Effector memory CD8-positive, alpha-beta T cell (primary cell): Measurements from ENCODE around the gene ZC2HC1C.

ENCODE experiments used
- ATAC-seq: fragments of 150-1000 bp; cut with Tn5 transposase; replicated peaks from 2 replicates; pipeline ENCODE4 v1.10.0; 2021; ENCODE audit warnings: mild to moderate bottlenecking, moderate library complexity
- DNase-seq, 3 experiments: peaks; one replicate each; pipeline ENCODE4 v3.0.0; 2021
- H3K27ac Mint-ChIP-seq, 2 donors: one replicate each; pipeline ENCODE4 v1.8.0; 2022; ENCODE audit warnings: mild to moderate bottlenecking in 2 of 2, mixed read lengths in 2 of 2, moderate library complexity in 2 of 2
- H3K27me3 Mint-ChIP-seq, 2 donors: one replicate each; pipeline ENCODE4 v1.8.0; 2022; ENCODE audit warnings: mixed read lengths in 2 of 2
- H3K36me3 Mint-ChIP-seq: one replicate; pipeline ENCODE4 v1.8.0; 2022; ENCODE audit warnings: mild to moderate bottlenecking, moderate library complexity, mixed read lengths; ENCODE audit not compliant: insufficient read depth
- H3K4me1 Mint-ChIP-seq, 2 donors: one replicate each; pipeline ENCODE4 v1.8.0; 2022; ENCODE audit warnings: low read depth in 2 of 2, mixed read lengths in 2 of 2
- H3K4me3 Mint-ChIP-seq, 2 donors: one replicate each; pipeline ENCODE4 v1.8.0; 2022; ENCODE audit warnings: mild to moderate bottlenecking in 2 of 2, mixed read lengths in 2 of 2, moderate library complexity in 2 of 2
- H3K9me3 Mint-ChIP-seq, 2 donors: one replicate each; pipeline ENCODE4 v1.8.0; 2022; ENCODE audit warnings: mixed read lengths in 2 of 2

The ZC2HC1C gene

GRCh38 chr14:75046899-75047298 is 22.5 kb upstream of the ZC2HC1C start:
- Mint-ChIP-seq H3K27me3 (no peaks in the 10 kb centered on the region), H3K27ac (no peak overlapping the region), H3K4me1 (peaks cover 23 to 42% of the 10 kb centered on the region in 2 donors), H3K4me3 (no peak overlapping the region), H3K36me3 (peaks cover 22% of the 10 kb centered on the region), H3K9me3 (no peaks in the 10 kb centered on the region)
- DNase-seq (no peak), ATAC-seq (no peak)

GRCh38 chr14:75047506-75047905 is 21.9 kb upstream of the ZC2HC1C start:
- H3K27me3 Mint-ChIP-seq = no peaks in the 10 kb centered on the region
- no peaks in the 10 kb centered on the region for H3K9me3 Mint-ChIP-seq
- H3K27ac Mint-ChIP-seq = no peak overlapping the region
- no peak overlapping the region for H3K4me3 Mint-ChIP-seq
- peaks cover 23 to 42% of the 10 kb centered on the region in 2 donors for H3K4me1 Mint-ChIP-seq
- DNase-seq (no peak), ATAC-seq (no peak)
- peaks cover 23% of the 10 kb centered on the region for H3K36me3 Mint-ChIP-seq

- H3K27me3 Mint-ChIP-seq = no peaks in the 10 kb centered on the region
- H3K27ac Mint-ChIP-seq = no peak overlapping the region
- no peak for DNase-seq
- peaks cover 19% of the 10 kb centered on the region for H3K36me3 Mint-ChIP-seq
- no peak overlapping the region for H3K4me3 Mint-ChIP-seq
- ATAC-seq = no peak
- peaks cover 23 to 42% of the 10 kb centered on the region in 2 donors for H3K4me1 Mint-ChIP-seq
- H3K9me3 Mint-ChIP-seq = no peaks in the 10 kb centered on the region
These were observed 21.3 kb upstream of the ZC2HC1C start for GRCh38 chr14:75048101-75048500.

- Mint-ChIP-seq H3K4me3 (no peak overlapping the region), H3K4me1 (peaks cover 23 to 42% of the 10 kb centered on the region in 2 donors), H3K27ac (no peak overlapping the region), H3K36me3 (peaks cover 15% of the 10 kb centered on the region), H3K27me3 (no peaks in the 10 kb centered on the region), H3K9me3 (no peaks in the 10 kb centered on the region)
- DNase-seq (no peak), ATAC-seq (no peak)
These were observed 20.3 kb upstream of the ZC2HC1C start for GRCh38 chr14:75049136-75049535.

- H3K4me1 Mint-ChIP-seq = peaks cover 23 to 36% of the 10 kb centered on the region in 2 donors
- ATAC-seq (no peak), DNase-seq (no peak)
- H3K36me3 Mint-ChIP-seq = peaks cover 15% of the 10 kb centered on the region
- no peaks in the 10 kb centered on the region for H3K27me3 Mint-ChIP-seq
- H3K4me3 Mint-ChIP-seq = peak overlapping the region; percentile 90 to 93
- no peaks in the 10 kb centered on the region for H3K9me3 Mint-ChIP-seq
- H3K27ac Mint-ChIP-seq = peak overlapping the region; percentile 72 to 96
These were observed 19.7 kb upstream of the ZC2HC1C start for GRCh38 chr14:75049731-75050201.

GRCh38 chr14:75050852-75051555 is 18.4 kb upstream of the ZC2HC1C start, which contains the start of gene MLH3:
Gene MLH3 (minus strand): TSS chr14:75051467. CDS start chr14:75049655, 1,812 bp downstream.
- peaks cover 22% of the 10 kb centered on the region for H3K36me3 Mint-ChIP-seq
- H3K4me1 Mint-ChIP-seq = peaks cover 21 to 27% of the 10 kb centered on the region in 2 donors
- ATAC-seq = peak; percentile 88
- no peaks in the 10 kb centered on the region for H3K9me3 Mint-ChIP-seq
- H3K4me3 Mint-ChIP-seq = peak within 1 kb of the TSS; percentile 90 to 93
- H3K27me3 Mint-ChIP-seq = no peaks in the 10 kb centered on the region
- DNase-seq = peak; percentile 70 to 75 (median 74)
- peak within 1 kb of the TSS; percentile 96 for H3K27ac Mint-ChIP-seq

GRCh38 chr14:75051556-75051899 is 17.9 kb upstream of the ZC2HC1C start:
- peaks cover 18 to 23% of the 10 kb centered on the region in 2 donors for H3K4me1 Mint-ChIP-seq
- DNase-seq = no peak
- H3K4me3 Mint-ChIP-seq = peak overlapping the region; percentile 90 to 93
- no peaks in the 10 kb centered on the region for H3K27me3 Mint-ChIP-seq
- no peaks in the 10 kb centered on the region for H3K9me3 Mint-ChIP-seq
- H3K27ac Mint-ChIP-seq = peak overlapping the region; percentile 96
- ATAC-seq = no peak
- H3K36me3 Mint-ChIP-seq = peaks cover 24% of the 10 kb centered on the region

- DNase-seq = no peak
- H3K27ac Mint-ChIP-seq = no peak overlapping the region
- peaks cover 24% of the 10 kb centered on the region for H3K36me3 Mint-ChIP-seq
- H3K9me3 Mint-ChIP-seq = no peaks in the 10 kb centered on the region
- H3K27me3 Mint-ChIP-seq = no peaks in the 10 kb centered on the region
- no peak overlapping the region for H3K4me3 Mint-ChIP-seq
- ATAC-seq = no peak
- H3K4me1 Mint-ChIP-seq = peaks cover 17 to 20% of the 10 kb centered on the region in 2 donors
These were observed 15.8 kb upstream of the ZC2HC1C start for GRCh38 chr14:75053396-75054291.

GRCh38 chr14:75054421-75054820 is 15.0 kb upstream of the ZC2HC1C start:
- Mint-ChIP-seq H3K4me1 (peaks cover 14 to 15% of the 10 kb centered on the region in 2 donors), H3K4me3 (no peak overlapping the region), H3K27ac (no peak overlapping the region), H3K27me3 (no peaks in the 10 kb centered on the region), H3K9me3 (no peaks in the 10 kb centered on the region), H3K36me3 (peaks cover 22% of the 10 kb centered on the region)
- DNase-seq (no peak), ATAC-seq (no peak)

- Mint-ChIP-seq H3K27me3 (no peaks in the 10 kb centered on the region), H3K4me3 (no peak overlapping the region), H3K27ac (peak overlapping the region in 1 of 2 donors; percentile 30), H3K9me3 (no peaks in the 10 kb centered on the region), H3K36me3 (peaks cover 16% of the 10 kb centered on the region), H3K4me1 (peaks cover 16 to 23% of the 10 kb centered on the region in 2 donors)
- ATAC-seq = no peak
- DNase-seq = no peak
These were observed 9.8 kb upstream of the ZC2HC1C start for GRCh38 chr14:75059642-75060041.

- H3K36me3 Mint-ChIP-seq = peaks cover 13% of the 10 kb centered on the region
- no peak for ATAC-seq
- no peak overlapping the region for H3K4me3 Mint-ChIP-seq
- no peak overlapping the region for H3K27ac Mint-ChIP-seq
- H3K27me3 Mint-ChIP-seq = no peaks in the 10 kb centered on the region
- H3K9me3 Mint-ChIP-seq = no peaks in the 10 kb centered on the region
- no peak for DNase-seq
- peaks cover 16 to 23% of the 10 kb centered on the region in 2 donors for H3K4me1 Mint-ChIP-seq
These were observed 9.0 kb upstream of the ZC2HC1C start for GRCh38 chr14:75060420-75060819.

- Mint-ChIP-seq H3K4me3 (peak overlapping the region; percentile 97 to 100), H3K9me3 (no peaks in the 10 kb centered on the region), H3K27ac (peak overlapping the region; percentile 96 to 99), H3K36me3 (peaks cover 8% of the 10 kb centered on the region), H3K27me3 (no peaks in the 10 kb centered on the region), H3K4me1 (peaks cover 16 to 23% of the 10 kb centered on the region in 2 donors)
- ATAC-seq (no peak), DNase-seq (no peak)
These were observed 6.4 kb upstream of the ZC2HC1C start for GRCh38 chr14:75063013-75063412.

- Mint-ChIP-seq H3K9me3 (no peaks in the 10 kb centered on the region), H3K4me1 (peaks cover 16 to 23% of the 10 kb centered on the region in 2 donors), H3K4me3 (peak within 1 kb of the TSS; percentile 97 to 100), H3K36me3 (peaks cover 8% of the 10 kb centered on the region), H3K27ac (peak within 1 kb of the TSS; percentile 96 to 99), H3K27me3 (no peaks in the 10 kb centered on the region)
- DNase-seq = peak; percentile 85 to 91 (median 86)
- ATAC-seq = peak; percentile 99
These were observed 5.8 kb upstream of the ZC2HC1C start, which contains the start of gene ACYP1 for GRCh38 chr14:75063491-75064204. Gene ACYP1 (minus strand): TSS chr14:75064024. CDS start chr14:75063553, 471 bp downstream.
